GM12878 (cell line): ENCODE data around the gene TMEM229B. TPM values are rescaled to one million over a fixed set of nuclear protein-coding genes. Genes with fewer than 3 reads are reported as not detected.

ENCODE experiments used
- ATAC-seq: fragments of 200-7000 bp; cut with Tn5 transposase; 3 replicates; pipeline ENCODE4 v1.9.1; 2020; ENCODE audit warnings: mild to moderate bottlenecking, moderate library complexity
- BruUV-seq: library from RNA; stranded (reverse); fragments of 400-500 nt; replicated peaks from 2 replicates; lab custom pipeline; 2021; lab: Mats Ljungman, UMichigan
- CTCF ChIA-PET: fragments of 300-600 bp; sonication (Branson Sonifier 250); formaldehyde crosslinking; extraction: SDS; loops from one replicate; lab custom pipeline; 2021; ENCODE audit warnings: inconsistent platforms; lab: Yijun Ruan, JAX
- POLR2A ChIA-PET: fragments of 350-600 bp; formaldehyde crosslinking; extraction: SDS; loops from one replicate; lab custom pipeline; 2021; ENCODE audit warnings: inconsistent platforms; lab: Charles Lee
- RAD21 ChIA-PET: fragments of 300-600 bp; sonication (Branson Sonifier 250); formaldehyde crosslinking; loops from one replicate; lab custom pipeline; 2023; ENCODE audit warnings: antibody characterized with exemption; ENCODE audit not compliant: unreplicated experiment; lab: Charles Lee
- SMC1A ChIA-PET: fragments of 300-600 bp; sonication (Branson Sonifier 250); formaldehyde crosslinking; loops from one replicate; lab custom pipeline; 2023; ENCODE audit not compliant: unreplicated experiment, uncharacterized antibody; lab: Charles Lee
- DNase-seq: peaks from one replicate; pipeline ENCODE4 v3.0.0-alpha.2; 2011; ENCODE audit warnings: low read depth, low spot score
- FAIRE-seq: peaks from 3 replicates; lab custom pipeline; 2011; peaks lifted over from hg19 to GRCh38; lab: Jason Lieb, UNC
- H2AFZ ChIP-seq: 2 replicates; pipeline ENCODE4 v1.6.0; 2011; ENCODE audit warnings: low read depth, low read length, control low read depth; ENCODE audit not compliant: control insufficient read depth
- H3K27ac ChIP-seq: 2 replicates; pipeline ENCODE4 v1.5.1; 2011; ENCODE audit warnings: control low read depth; ENCODE audit not compliant: control insufficient read depth, insufficient read depth
- H3K27me3 ChIP-seq, 2 experiments: replicated peaks in 1 of 2; 2 replicates each; pipeline versions ENCODE4 v1.6.0 to v1.6.1; 2011; ENCODE audit warnings: low read length in 1 of 2; ENCODE audit not compliant: control insufficient read depth in 2 of 2, insufficient read depth in 2 of 2
- H3K36me3 ChIP-seq, 2 experiments: 2 replicates each; pipeline ENCODE4 v1.5.1; 2011; ENCODE audit warnings: low read length in 1 of 2; ENCODE audit not compliant: control insufficient read depth in 2 of 2, insufficient read depth in 2 of 2
- H3K4me1 ChIP-seq: 2 replicates; pipeline ENCODE4 v1.6.1; 2011; ENCODE audit warnings: mild to moderate bottlenecking, low read length, moderate library complexity, mixed read lengths; ENCODE audit not compliant: control insufficient read depth, insufficient read depth
- H3K4me2 ChIP-seq: 2 replicates; pipeline ENCODE4 v1.6.0; 2011; ENCODE audit warnings: control low read depth; ENCODE audit not compliant: control insufficient read depth, insufficient read depth
- H3K4me3 ChIP-seq: fragments of 200-600 bp; sonication (generic); 2 replicates; pipeline ENCODE4 v1.5.1; 2016
- H3K79me2 ChIP-seq: 2 replicates; pipeline ENCODE4 v1.6.0; 2011; ENCODE audit warnings: low read length; ENCODE audit not compliant: control insufficient read depth, insufficient read depth
- H3K9ac ChIP-seq: 2 replicates; pipeline ENCODE4 v1.8.0; 2011; ENCODE audit warnings: low read length, control low read depth, mixed read lengths; ENCODE audit not compliant: control insufficient read depth, insufficient read depth
- H3K9me3 ChIP-seq: replicated peaks from 3 replicates; pipeline ENCODE4 v1.5.1; 2011; ENCODE audit warnings: mild to moderate bottlenecking, low read length; ENCODE audit not compliant: control insufficient read depth, insufficient read depth
- H4K20me1 ChIP-seq: 2 replicates; pipeline ENCODE4 v1.6.0; 2011; ENCODE audit not compliant: control insufficient read depth, insufficient read depth
- BCLAF1 ChIP-seq: fragments of 450-650 bp; IDR thresholded peaks from 2 replicates; pipeline ENCODE4 v1.6.1; 2017; ENCODE audit warnings: antibody characterized with exemption, mild to moderate bottlenecking, moderate library complexity
- ELK1 ChIP-seq: IDR thresholded peaks from 2 replicates; pipeline ENCODE4 v1.6.1; 2012; ENCODE audit warnings: low read depth, low read length, improper control_type of control experiment
- ESRRA ChIP-seq: IDR thresholded peaks from 2 replicates; pipeline ENCODE4 v1.6.1; 2012; ENCODE audit warnings: mild to moderate bottlenecking, low read length, improper control_type of control experiment
- HDAC6 ChIP-seq: fragments of 200-600 bp; sonication (generic); IDR thresholded peaks from one replicate; pipeline ENCODE4 v1.8.0; 2017; ENCODE audit warnings: antibody characterized with exemption; ENCODE audit not compliant: unreplicated experiment
- IRF5 ChIP-seq: fragments of 450-650 bp; IDR thresholded peaks from 2 replicates; pipeline ENCODE4 v1.6.1; 2017; ENCODE audit warnings: borderline replicate concordance
- NR2C2 ChIP-seq: IDR thresholded peaks from 2 replicates; pipeline ENCODE4 v1.6.1; 2011; ENCODE audit warnings: borderline replicate concordance, low read depth; ENCODE audit not compliant: control insufficient read depth, insufficient read length
- NRF1 ChIP-seq: conservative IDR thresholded peaks from 2 replicates; pipeline ENCODE4 v1.6.1; 2011; ENCODE audit warnings: mild to moderate bottlenecking, low read depth, low read length, improper control_type of control experiment
- POLR2AphosphoS2 ChIP-seq: IDR thresholded peaks from 2 replicates; pipeline ENCODE4 v1.6.1; 2011; ENCODE audit warnings: low read depth, mild to moderate bottlenecking, low read length, improper control_type of control experiment, moderate library complexity
- RBBP5 ChIP-seq: fragments of 200-600 bp; sonication (generic); conservative IDR thresholded peaks from 2 replicates; pipeline ENCODE4 v1.6.1; 2016
- RUNX3 ChIP-seq: IDR thresholded peaks from 2 replicates; pipeline ENCODE4 v1.6.1; 2012; ENCODE audit warnings: low read length, inconsistent platforms
- SIN3A ChIP-seq: IDR thresholded peaks from 2 replicates; pipeline ENCODE4 v1.6.1; 2012; ENCODE audit warnings: low read depth, low read length, improper control_type of control experiment
- SMARCA5 ChIP-seq: fragments of 450-650 bp; IDR thresholded peaks from 2 replicates; pipeline ENCODE4 v1.6.1; 2017; ENCODE audit warnings: mild to moderate bottlenecking
- ZBED1 ChIP-seq: IDR thresholded peaks from 2 replicates; pipeline ENCODE4 v1.6.1; 2016; ENCODE audit warnings: borderline replicate concordance
- ZNF622 ChIP-seq: fragments of 450-650 bp; IDR thresholded peaks from 2 replicates; pipeline ENCODE4 v1.6.1; 2017; ENCODE audit warnings: mild to moderate bottlenecking, inconsistent platforms
- WGBS: methylation state at CpG from one replicate; pipeline ENCODE4 v1.1.6; 2016; ENCODE audit warnings: low lambda C conversion rate; ENCODE audit not compliant: insufficient replicate concordance, insufficient coverage; ENCODE audit errors: missing lambda C conversion rate; 5-methylcytosine and 5-hydroxymethylcytosine counted together
- in situ Hi-C: fragments of 300-500 bp; cut with MboI; formaldehyde crosslinking; loops from 9 replicates; pipeline ENCODE4 v1.14.3; 2018; ENCODE audit warnings: mixed read lengths
- intact Hi-C: fragments of 100-400 bp; cut with micrococcal nuclease; formaldehyde crosslinking; loops from one replicate; pipeline ENCODE4 v1.14.2; 2022; ENCODE audit not compliant: unreplicated experiment
- polyA plus RNA-seq, 11 experiments: library from polyadenylated mRNA; depleted of rRNA in 4 of 11; unstranded in 6 of 11; stranded (reverse) in 5 of 11; fragments of >200 nt; fragmentation: Nextera tagmentation in 4 of 11; fragmentation: Illumina TruSeq in 1 of 11; extraction: Ambion mirVana in 4 of 11; extraction: Trizol in 1 of 11; gene quantifications; 1 replicate in 1 of 11; 2 replicates in 10 of 11; pipeline versions ENCODE4 v1.2.1 to v1.2.3, GENCODE V29; 2011 to 2016; ENCODE audit warnings: inconsistent platforms in 2 of 11, missing spikeins in 2 of 11, low read depth in 1 of 11
- total RNA-seq, 4 experiments: library from RNA; depleted of rRNA in 3 of 4; stranded (reverse); fragments of >200 nt in 3 of 4; fragmentation: Illumina TruSeq in 1 of 4; extraction: Trizol in 1 of 4; gene quantifications; 2 replicates each; pipeline versions ENCODE4 v1.2.1 to v1.2.3, GENCODE V29; 2013 to 2021
- TF ChIP-seq, protein P1 (sequence below), 3 experiments: IDR thresholded peaks in 2 of 3; conservative IDR thresholded peaks in 1 of 3; 2 replicates each; pipeline ENCODE4 v1.5.1; 2011; ENCODE audit warnings: low read depth in 3 of 3, low read length in 3 of 3, mild to moderate bottlenecking in 3 of 3, control low read depth in 2 of 3, moderate library complexity in 2 of 3, inconsistent platforms in 1 of 3, mixed read lengths in 1 of 3; ENCODE audit not compliant: control insufficient read depth in 2 of 3, insufficient read depth in 1 of 3; ENCODE audit errors: extremely low read depth in 1 of 3

Gene TMEM229B
- total and polyA plus RNA-seq, 10 of the 15 experiments (the other 5 are each of a cell fraction or from before 2014, with no cell fraction given) = 0.24 to 5.3 (median 1.7) TPM

- in situ Hi-C loops (no loop called here), intact Hi-C loops (no loop called here)
- Histone ChIP-seq H3K27me3 (no peaks in the 10 kb centered on the region), H3K9me3 (peaks cover 25% of the 10 kb centered on the region), H3K4me1 (peaks cover 14% of the 10 kb centered on the region), H3K27ac (no peak overlapping the region), H3K4me3 (no peak overlapping the region), H3K4me2 (no peak overlapping the region), H4K20me1 (no peaks in the 10 kb centered on the region), H3K36me3 (no peaks in the 10 kb centered on the region; a peak in 1 of 4 replicates), H3K9ac (no peak overlapping the region), H3K79me2 (no peaks in the 10 kb centered on the region), H2AFZ (no peak overlapping the region)
- ChIA-PET POLR2A (no interaction called here), RAD21 (no interaction called here), CTCF (no interaction called here), SMC1A (interaction anchor here (0.7 kb wide), 1 partner anchor 69 kb away, joined by 3 read pairs; no protein-coding TSS in a partner anchor)
- TF ChIP-seq HDAC6 (no peak), ESRRA (no peak), ZNF622 (no peak), NRF1 (no peak), NR2C2 (no peak), BCLAF1 (no peak), ZBED1 (no peak), ELK1 (no peak), RUNX3 (no peak), SMARCA5 (no peak), POLR2AphosphoS2 (no peak), SIN3A (no peak), RBBP5 (no peak), IRF5 (no peak)
- TF ChIP-seq, protein P1, sequence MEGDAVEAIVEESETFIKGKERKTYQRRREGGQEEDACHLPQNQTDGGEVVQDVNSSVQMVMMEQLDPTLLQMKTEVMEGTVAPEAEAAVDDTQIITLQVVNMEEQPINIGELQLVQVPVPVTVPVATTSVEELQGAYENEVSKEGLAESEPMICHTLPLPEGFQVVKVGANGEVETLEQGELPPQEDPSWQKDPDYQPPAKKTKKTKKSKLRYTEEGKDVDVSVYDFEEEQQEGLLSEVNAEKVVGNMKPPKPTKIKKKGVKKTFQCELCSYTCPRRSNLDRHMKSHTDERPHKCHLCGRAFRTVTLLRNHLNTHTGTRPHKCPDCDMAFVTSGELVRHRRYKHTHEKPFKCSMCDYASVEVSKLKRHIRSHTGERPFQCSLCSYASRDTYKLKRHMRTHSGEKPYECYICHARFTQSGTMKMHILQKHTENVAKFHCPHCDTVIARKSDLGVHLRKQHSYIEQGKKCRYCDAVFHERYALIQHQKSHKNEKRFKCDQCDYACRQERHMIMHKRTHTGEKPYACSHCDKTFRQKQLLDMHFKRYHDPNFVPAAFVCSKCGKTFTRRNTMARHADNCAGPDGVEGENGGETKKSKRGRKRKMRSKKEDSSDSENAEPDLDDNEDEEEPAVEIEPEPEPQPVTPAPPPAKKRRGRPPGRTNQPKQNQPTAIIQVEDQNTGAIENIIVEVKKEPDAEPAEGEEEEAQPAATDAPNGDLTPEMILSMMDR (IDR thresholded peaks at IDR 0.05 in 2 of 3, conservative IDR thresholded peaks at IDR 0.05 in 1 of 3; ENCODE audit: control insufficient read depth in 2 of 3, extremely low read depth in 1 of 3, insufficient read depth in 1 of 3, low read depth in 3 of 3, low read length in 3 of 3) = no peak
- 94% methylated on average over 1 of the region's 1 CpG for WGBS
- BruUV-seq = no TSS peak
- no peak for DNase-seq
- no peak for FAIRE-seq
- ATAC-seq = no peak
These were observed 7.3 kb upstream of the TMEM229B start for GRCh38 chr14:67495827-67496226.
